Measurements from ENCODE around the gene PRKG1. TPM values are rescaled to one million over a fixed set of nuclear protein-coding genes. Genes with fewer than 3 reads are reported as not detected.
"Not testable (repeated sequence)": the region's sequence is repeated elsewhere in the genome, so short reads cannot be mapped to it uniquely, and the experiment has no call there.

The PRKG1 gene
- total RNA-seq, 5 donors from 2014 or later (not counting 1 experiment from before 2014, with no cell fraction given) = 0.03 to 0.26 (median 0.19) TPM; not detected in 1

- no peaks in the 10 kb centered on the region for H3K9me3 Mint-ChIP-seq
- POLR2A ChIA-PET = no interaction called here
- CTCF ChIA-PET = no interaction called here
- WGBS (ENCODE audit: insufficient coverage) = 92% methylated on average over 2 of the region's 4 CpGs
- no peaks in the 10 kb centered on the region for H3K4me1 ChIP-seq (ENCODE audit: control insufficient read depth in 1 of 2, extremely low read depth in 1 of 2, insufficient read depth in 2 of 2, low read length in 2 of 2)
- H3K27ac Mint-ChIP-seq = no peak overlapping the region
- no peaks in the 10 kb centered on the region for H3K36me3 ChIP-seq (ENCODE audit: control insufficient read depth in 2 of 2, extremely low read depth in 1 of 2, insufficient read depth in 1 of 2, low read length in 1 of 2)
- H3K27me3 Mint-ChIP-seq = no peaks in the 10 kb centered on the region
- H3K27ac ChIP-seq (ENCODE audit: low read length) = no peak overlapping the region
- ATAC-seq (replicated peaks in 1 of 4) (no peak), DNase-seq (no peak)
- H3K36me3 Mint-ChIP-seq = no peaks in the 10 kb centered on the region
- H3K4me1 Mint-ChIP-seq = no peaks in the 10 kb centered on the region
- H3K9me3 ChIP-seq = no peaks in the 10 kb centered on the region
- H3K4me3 Mint-ChIP-seq = no peak overlapping the region
- H3K4me3 ChIP-seq (ENCODE audit: control insufficient read depth in 1 of 2, extremely low read depth in 1 of 2, low read length in 1 of 2) = no peak overlapping the region
- H3K27me3 ChIP-seq (replicated peaks in 1 of 2; ENCODE audit: control insufficient read depth in 2 of 2, extremely low read depth in 1 of 2, insufficient read depth in 2 of 2, low read length in 1 of 2) = no peaks in the 10 kb centered on the region
Measured at GRCh38 chr10:51156926-51157325, 82.6 kb downstream of the PRKG1 start.

- H3K36me3 ChIP-seq (ENCODE audit: control insufficient read depth in 2 of 2, extremely low read depth in 1 of 2, insufficient read depth in 1 of 2, low read length in 1 of 2) = no peaks in the 10 kb centered on the region
- no peaks in the 10 kb centered on the region for H3K4me1 ChIP-seq (ENCODE audit: control insufficient read depth in 1 of 2, extremely low read depth in 1 of 2, insufficient read depth in 2 of 2, low read length in 2 of 2)
- no peak overlapping the region for H3K27ac Mint-ChIP-seq
- ATAC-seq (replicated peaks in 1 of 4) (no peak), DNase-seq (no peak)
- CTCF ChIA-PET = no interaction called here
- no peaks in the 10 kb centered on the region for H3K27me3 ChIP-seq (replicated peaks in 1 of 2; ENCODE audit: control insufficient read depth in 2 of 2, extremely low read depth in 1 of 2, insufficient read depth in 2 of 2, low read length in 1 of 2)
- H3K4me3 ChIP-seq (ENCODE audit: control insufficient read depth in 1 of 2, extremely low read depth in 1 of 2, low read length in 1 of 2) = no peak overlapping the region
- no CpG with 5 or more reads among the region's 3 CpGs for WGBS (ENCODE audit: insufficient coverage)
- H3K36me3 Mint-ChIP-seq = no peaks in the 10 kb centered on the region
- POLR2A ChIA-PET = no interaction called here
- H3K9me3 ChIP-seq = no peaks in the 10 kb centered on the region
- H3K4me3 Mint-ChIP-seq = no peak overlapping the region
- H3K27ac ChIP-seq (ENCODE audit: low read length) = no peak overlapping the region
- H3K4me1 Mint-ChIP-seq = no peaks in the 10 kb centered on the region
- no peaks in the 10 kb centered on the region for H3K27me3 Mint-ChIP-seq
- no peaks in the 10 kb centered on the region for H3K9me3 Mint-ChIP-seq
Measured at GRCh38 chr10:51158832-51159231, 84.5 kb downstream of the PRKG1 start.

- WGBS (ENCODE audit: insufficient coverage) = no CpG with 5 or more reads among the region's 1 CpG
- CTCF ChIA-PET = no interaction called here
- H3K4me3 ChIP-seq (ENCODE audit: control insufficient read depth in 1 of 2, extremely low read depth in 1 of 2, low read length in 1 of 2) = no peak overlapping the region
- Mint-ChIP-seq H3K9me3 (no peaks in the 10 kb centered on the region), H3K4me3 (no peak overlapping the region), H3K27me3 (no peaks in the 10 kb centered on the region), H3K36me3 (no peaks in the 10 kb centered on the region), H3K4me1 (no peaks in the 10 kb centered on the region), H3K27ac (no peak overlapping the region)
- no peaks in the 10 kb centered on the region for H3K36me3 ChIP-seq (ENCODE audit: control insufficient read depth in 2 of 2, extremely low read depth in 1 of 2, insufficient read depth in 1 of 2, low read length in 1 of 2)
- POLR2A ChIA-PET = no interaction called here
- ATAC-seq (replicated peaks in 1 of 4) = no peak
- no peaks in the 10 kb centered on the region for H3K9me3 ChIP-seq
- H3K4me1 ChIP-seq (ENCODE audit: control insufficient read depth in 1 of 2, extremely low read depth in 1 of 2, insufficient read depth in 2 of 2, low read length in 2 of 2) = no peaks in the 10 kb centered on the region
- no peak for DNase-seq
- no peak overlapping the region for H3K27ac ChIP-seq (ENCODE audit: low read length)
- H3K27me3 ChIP-seq (replicated peaks in 1 of 2; ENCODE audit: control insufficient read depth in 2 of 2, extremely low read depth in 1 of 2, insufficient read depth in 2 of 2, low read length in 1 of 2) = no peaks in the 10 kb centered on the region
Measured at GRCh38 chr10:51159841-51160240, 85.6 kb downstream of the PRKG1 start.

- H3K4me3 Mint-ChIP-seq = no peak overlapping the region
- Histone ChIP-seq H3K27me3 (replicated peaks in 1 of 2; ENCODE audit: control insufficient read depth in 2 of 2, extremely low read depth in 1 of 2, insufficient read depth in 2 of 2, low read length in 1 of 2) (no peaks in the 10 kb centered on the region), H3K4me3 (ENCODE audit: control insufficient read depth in 1 of 2, extremely low read depth in 1 of 2, low read length in 1 of 2) (no peak overlapping the region), H3K9me3 (no peaks in the 10 kb centered on the region), H3K4me1 (ENCODE audit: control insufficient read depth in 1 of 2, extremely low read depth in 1 of 2, insufficient read depth in 2 of 2, low read length in 2 of 2) (no peaks in the 10 kb centered on the region), H3K36me3 (ENCODE audit: control insufficient read depth in 2 of 2, extremely low read depth in 1 of 2, insufficient read depth in 1 of 2, low read length in 1 of 2) (no peaks in the 10 kb centered on the region), H3K27ac (ENCODE audit: low read length) (no peak overlapping the region)
- H3K9me3 Mint-ChIP-seq = peaks cover 0 to 2% (median 0%) of the 10 kb centered on the region in 3 donors
- H3K27ac Mint-ChIP-seq = no peak overlapping the region
- no peaks in the 10 kb centered on the region for H3K27me3 Mint-ChIP-seq
- CTCF ChIA-PET = no interaction called here
- WGBS (ENCODE audit: insufficient coverage) = no CpG with 5 or more reads among the region's 1 CpG
- ATAC-seq (replicated peaks in 1 of 4) (no peak), DNase-seq (no peak)
- H3K4me1 Mint-ChIP-seq = no peaks in the 10 kb centered on the region
- POLR2A ChIA-PET = no interaction called here
- no peaks in the 10 kb centered on the region for H3K36me3 Mint-ChIP-seq
Measured at GRCh38 chr10:51162002-51162401, 87.7 kb downstream of the PRKG1 start.

- H3K9me3 ChIP-seq; H3K36me3 Mint-ChIP-seq; H3K9me3 Mint-ChIP-seq; POLR2A ChIA-PET; H3K27ac Mint-ChIP-seq; DNase-seq; H3K4me1 Mint-ChIP-seq; H3K27me3 ChIP-seq (replicated peaks in 1 of 2; ENCODE audit: control insufficient read depth in 2 of 2, extremely low read depth in 1 of 2, insufficient read depth in 2 of 2, low read length in 1 of 2); ATAC-seq (replicated peaks in 1 of 4); H3K27me3 Mint-ChIP-seq; H3K4me1 ChIP-seq (ENCODE audit: control insufficient read depth in 1 of 2, extremely low read depth in 1 of 2, insufficient read depth in 2 of 2, low read length in 2 of 2); H3K4me3 ChIP-seq (ENCODE audit: control insufficient read depth in 1 of 2, extremely low read depth in 1 of 2, low read length in 1 of 2); H3K36me3 ChIP-seq (ENCODE audit: control insufficient read depth in 2 of 2, extremely low read depth in 1 of 2, insufficient read depth in 1 of 2, low read length in 1 of 2); CTCF ChIA-PET; H3K4me3 Mint-ChIP-seq; H3K27ac ChIP-seq (ENCODE audit: low read length): not testable (repeated sequence)
- 95% methylated on average over 23 of the region's 30 CpGs for WGBS (ENCODE audit: insufficient coverage)
Measured at GRCh38 chr10:51163380-51164049, 89.2 kb downstream of the PRKG1 start.

- DNase-seq (no peak), ATAC-seq (replicated peaks in 1 of 4) (no peak)
- no peaks in the 10 kb centered on the region for H3K4me1 ChIP-seq (ENCODE audit: control insufficient read depth in 1 of 2, extremely low read depth in 1 of 2, insufficient read depth in 2 of 2, low read length in 2 of 2)
- no peaks in the 10 kb centered on the region for H3K36me3 ChIP-seq (ENCODE audit: control insufficient read depth in 2 of 2, extremely low read depth in 1 of 2, insufficient read depth in 1 of 2, low read length in 1 of 2)
- ChIA-PET CTCF (no interaction called here), POLR2A (no interaction called here)
- no peaks in the 10 kb centered on the region for H3K9me3 ChIP-seq
- H3K27me3 ChIP-seq (replicated peaks in 1 of 2; ENCODE audit: control insufficient read depth in 2 of 2, extremely low read depth in 1 of 2, insufficient read depth in 2 of 2, low read length in 1 of 2) = no peaks in the 10 kb centered on the region
- H3K4me3 ChIP-seq (ENCODE audit: control insufficient read depth in 1 of 2, extremely low read depth in 1 of 2, low read length in 1 of 2) = no peak overlapping the region
- peaks cover 0 to 12% (median 0%) of the 10 kb centered on the region in 3 donors for H3K9me3 Mint-ChIP-seq
- no peaks in the 10 kb centered on the region for H3K4me1 Mint-ChIP-seq
- H3K4me3 Mint-ChIP-seq = no peak overlapping the region
- no peak overlapping the region for H3K27ac Mint-ChIP-seq
- no peaks in the 10 kb centered on the region for H3K27me3 Mint-ChIP-seq
- H3K27ac ChIP-seq (ENCODE audit: low read length) = no peak overlapping the region
- H3K36me3 Mint-ChIP-seq = no peaks in the 10 kb centered on the region
- WGBS (ENCODE audit: insufficient coverage) = no CpG with 5 or more reads among the region's 2 CpGs
Measured at GRCh38 chr10:51168086-51168815, 94.0 kb downstream of the PRKG1 start.
